ENCODE measurements around the gene STMN1.

STMN1 gene

GRCh38 chr1:25897754-25898153 lies 8.5 kb downstream of the STMN1 start:
- DNase-seq (ENCODE audit: low spot score), result no peak
- no peak for TF ChIP-seq CTCF (IDR thresholded peaks at IDR 0.05; ENCODE audit: extremely low read depth, missing control alignments)

DNA sequence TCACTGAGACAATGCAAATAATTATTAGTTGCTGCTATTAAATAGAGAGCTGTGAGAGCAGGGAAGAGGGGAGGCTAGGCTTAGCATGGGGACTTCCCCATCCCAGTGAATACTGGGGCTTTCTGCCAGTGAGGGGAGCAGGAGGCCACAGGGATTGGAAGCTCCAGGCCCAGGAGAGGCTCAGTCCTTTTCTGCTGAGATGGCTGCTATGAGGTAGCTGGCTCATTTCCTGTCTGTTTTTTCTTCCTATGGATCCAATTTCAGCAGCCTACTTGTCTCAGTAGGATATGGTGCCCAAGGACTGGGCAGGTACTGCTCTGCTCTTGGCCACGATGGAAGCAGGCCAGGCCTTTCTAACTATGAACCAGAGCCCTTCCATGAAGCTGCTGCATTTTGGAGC lies 10.0 kb downstream of the STMN1 start:
- no peak for DNase-seq (ENCODE audit: low spot score)

GRCh38 chr1:25895365-25895990 lies 10.7 kb downstream of the STMN1 start:
- DNase-seq (ENCODE audit: low spot score), result peak; percentile 92
- peak; percentile 88 for TF ChIP-seq CTCF (IDR thresholded peaks at IDR 0.05; ENCODE audit: extremely low read depth, missing control alignments)

More for the DNA sequence above, 10.0 kb downstream of the STMN1 start:
- no peak for TF ChIP-seq CTCF (IDR thresholded peaks at IDR 0.05; ENCODE audit: extremely low read depth, missing control alignments)

DNA sequence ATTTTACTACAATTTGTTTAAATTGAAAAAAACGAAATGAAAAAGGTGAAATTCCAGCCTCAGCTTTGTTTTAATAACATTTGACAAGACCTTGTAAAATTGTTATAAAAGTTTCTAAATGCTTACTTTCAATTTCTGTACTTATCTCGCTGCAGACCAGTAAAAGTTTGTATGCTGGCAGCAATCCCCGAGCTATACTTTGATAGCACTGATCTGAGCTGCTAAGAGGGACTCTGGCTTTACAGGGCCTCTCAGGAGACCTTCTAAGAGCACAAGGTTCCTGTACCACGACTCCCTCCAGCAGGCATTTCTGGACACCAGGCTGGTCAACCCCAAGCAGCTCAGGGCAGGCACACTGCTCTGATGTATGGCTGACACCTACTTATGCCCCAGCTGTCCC lies 13.1 kb downstream of the STMN1 start:
- TF ChIP-seq CTCF (IDR thresholded peaks at IDR 0.05; ENCODE audit: extremely low read depth, missing control alignments), result no peak
- no peak for DNase-seq (ENCODE audit: low spot score)

- TF ChIP-seq CTCF (IDR thresholded peaks at IDR 0.05; ENCODE audit: extremely low read depth, missing control alignments), result no peak
- DNase-seq (ENCODE audit: low spot score), result no peak
Measured at GRCh38 chr1:25891606-25892005, 14.6 kb downstream of the STMN1 start.

- no peak for DNase-seq (ENCODE audit: low spot score)
- no peak for TF ChIP-seq CTCF (IDR thresholded peaks at IDR 0.05; ENCODE audit: extremely low read depth, missing control alignments)
Measured at GRCh38 chr1:25890239-25891034, 15.8 kb downstream of the STMN1 start.

GRCh38 chr1:25889470-25889869 lies 16.7 kb downstream of the STMN1 start:
- DNase-seq (ENCODE audit: low spot score), result no peak
- no peak for TF ChIP-seq CTCF (IDR thresholded peaks at IDR 0.05; ENCODE audit: extremely low read depth, missing control alignments)

Data from GM20000 (cell line).